IPS-20b (cell line): ENCODE results near the gene MANSC1.
A peak's percentile ranks its signal among the peaks of the same experiment; 100 is the strongest.

Experiments used
- H3K27ac ChIP-seq: one replicate; pipeline ENCODE4 v1.5.1; 2013; ENCODE audit warnings: low read length
- H3K27me3 ChIP-seq: 2 replicates; pipeline ENCODE4 v1.6.1; 2013; ENCODE audit warnings: mild to moderate bottlenecking, low read length, inconsistent platforms; ENCODE audit not compliant: insufficient read depth
- H3K36me3 ChIP-seq: 2 replicates; pipeline ENCODE4 v1.6.1; 2013; ENCODE audit warnings: low read depth, mild to moderate bottlenecking, inconsistent platforms, low read length, moderate library complexity; ENCODE audit not compliant: insufficient read depth
- H3K4me1 ChIP-seq: 2 replicates; pipeline ENCODE4 v1.6.1; 2013; ENCODE audit warnings: mild to moderate bottlenecking, control low read depth, inconsistent platforms, low read length, moderate library complexity; ENCODE audit not compliant: insufficient read depth
- H3K4me3 ChIP-seq: 2 replicates; pipeline ENCODE4 v1.5.1; 2013; ENCODE audit warnings: mild to moderate bottlenecking, low read length, inconsistent platforms
- H3K9ac ChIP-seq: 2 replicates; pipeline ENCODE4 v1.6.1; 2013; ENCODE audit warnings: low read depth, mild to moderate bottlenecking, inconsistent platforms, low read length, moderate library complexity
- H3K9me3 ChIP-seq: 2 replicates; pipeline ENCODE4 v1.6.1; 2013; ENCODE audit warnings: mild to moderate bottlenecking, low read depth, low read length, inconsistent platforms; ENCODE audit not compliant: insufficient read depth

MANSC1 gene

DNA sequence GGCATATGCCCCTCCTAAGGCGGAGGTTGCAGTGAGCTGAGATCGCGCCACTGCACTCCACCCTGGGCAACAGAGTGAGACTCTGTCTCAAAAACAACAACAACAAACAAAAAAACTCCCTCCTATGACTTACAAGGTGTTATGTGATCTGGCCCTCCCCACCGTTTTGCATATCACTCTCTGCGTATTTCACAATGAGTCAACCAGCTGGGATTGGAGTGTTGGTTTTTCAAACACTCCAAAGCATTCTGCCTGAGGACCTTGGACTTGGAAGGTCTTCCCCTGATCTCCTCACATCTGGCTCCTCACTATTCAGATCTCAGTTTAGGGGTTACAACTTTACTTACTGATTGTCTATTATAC lies 14.0 kb downstream of the MANSC1 start:
- Histone ChIP-seq H3K36me3 (no peaks in the 10 kb centered on the region), H3K4me1 (peaks cover 2% of the 10 kb centered on the region; the same call in 1 of the 2 replicates), H3K4me3 (no peak overlapping the region), H3K9ac (no peak overlapping the region), H3K27me3 (no peaks in the 10 kb centered on the region), H3K27ac (no peak overlapping the region), H3K9me3 (no peaks in the 10 kb centered on the region)

DNA sequence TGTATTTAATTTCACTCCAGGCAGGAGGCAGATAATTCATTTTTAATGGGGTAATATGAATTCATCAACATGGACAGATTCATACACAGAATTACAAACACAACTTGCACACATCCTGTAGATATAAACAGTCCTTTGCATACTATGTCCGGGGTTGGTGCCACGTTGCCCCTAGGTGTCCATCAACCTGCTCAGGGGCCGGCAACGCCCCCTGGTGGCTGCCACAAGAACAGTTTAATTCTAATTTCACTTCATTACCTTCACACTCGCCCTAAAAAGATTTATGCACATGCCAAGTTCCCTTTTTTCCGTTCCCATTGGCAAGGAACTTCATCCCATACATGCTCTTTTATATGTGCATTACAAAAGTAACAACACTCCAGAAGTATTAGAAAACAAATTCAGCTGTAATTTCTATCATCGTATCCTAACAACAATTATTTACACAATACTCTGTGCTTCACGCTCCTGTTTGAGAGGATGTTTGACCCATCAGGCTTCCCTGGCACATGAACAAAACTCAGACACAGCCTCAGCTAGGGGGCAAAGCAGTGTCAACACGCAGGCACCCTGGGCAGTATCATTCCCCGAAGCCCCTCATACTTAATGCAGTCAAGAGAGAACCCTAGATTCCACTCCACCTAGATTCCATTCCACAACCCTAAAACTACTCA lies 15.5 kb downstream of the MANSC1 start:
- H3K4me3 ChIP-seq: no peak overlapping the region
- no peaks in the 10 kb centered on the region for H3K9me3 ChIP-seq
- H3K27me3 ChIP-seq: no peaks in the 10 kb centered on the region
- no peak overlapping the region for H3K9ac ChIP-seq
- peaks cover 2% of the 10 kb centered on the region; the same call in 1 of the 2 replicates for H3K4me1 ChIP-seq
- H3K36me3 ChIP-seq: no peaks in the 10 kb centered on the region
- no peak overlapping the region for H3K27ac ChIP-seq

DNA sequence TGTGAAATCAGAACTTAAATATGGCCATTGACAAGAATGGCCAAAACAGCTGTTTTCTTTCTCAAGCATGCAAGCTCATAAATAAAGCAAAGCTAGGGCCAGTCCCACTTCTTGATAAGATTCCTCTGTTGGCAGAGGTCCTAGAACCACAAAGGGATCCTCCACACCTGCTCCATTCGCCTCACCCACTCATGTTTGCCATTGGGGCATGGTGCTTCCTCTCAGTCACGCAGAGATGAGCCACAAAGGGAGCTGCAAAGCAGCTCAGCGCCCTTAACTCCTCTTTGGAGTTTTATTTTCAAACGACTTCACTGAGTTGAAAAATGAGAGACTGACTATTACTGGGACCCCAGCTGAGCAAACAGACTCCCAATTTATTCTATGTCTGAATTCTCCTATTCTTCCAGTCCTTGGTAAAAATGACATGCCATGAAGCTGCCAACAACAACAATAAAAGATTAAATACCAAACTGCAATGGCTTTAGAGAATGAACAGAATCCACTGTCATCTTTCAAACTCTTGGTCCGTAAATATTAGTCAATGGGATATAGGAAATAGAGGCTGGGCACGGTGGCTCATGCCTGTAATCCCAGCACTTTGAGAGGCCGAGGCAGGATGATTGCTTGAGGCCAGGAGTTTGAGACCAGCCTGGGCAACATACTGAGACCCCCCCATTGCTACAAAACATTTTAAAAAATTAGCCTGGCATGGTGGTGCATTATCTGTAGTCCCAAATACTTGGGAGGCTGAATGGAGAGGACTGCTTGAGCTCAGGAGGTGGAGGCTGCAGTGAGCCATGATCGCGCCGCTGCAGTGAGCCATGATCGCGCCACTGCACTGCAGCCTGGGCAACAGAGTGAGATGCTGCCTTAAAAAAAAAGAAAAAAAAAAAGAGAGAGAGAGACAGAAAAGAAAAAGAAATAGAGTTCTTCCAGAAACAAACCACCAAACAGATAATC lies 16.4 kb downstream of the MANSC1 start:
- Histone ChIP-seq H3K9ac (no peak overlapping the region), H3K9me3 (no peaks in the 10 kb centered on the region), H3K27ac (no peak overlapping the region)

DNA sequence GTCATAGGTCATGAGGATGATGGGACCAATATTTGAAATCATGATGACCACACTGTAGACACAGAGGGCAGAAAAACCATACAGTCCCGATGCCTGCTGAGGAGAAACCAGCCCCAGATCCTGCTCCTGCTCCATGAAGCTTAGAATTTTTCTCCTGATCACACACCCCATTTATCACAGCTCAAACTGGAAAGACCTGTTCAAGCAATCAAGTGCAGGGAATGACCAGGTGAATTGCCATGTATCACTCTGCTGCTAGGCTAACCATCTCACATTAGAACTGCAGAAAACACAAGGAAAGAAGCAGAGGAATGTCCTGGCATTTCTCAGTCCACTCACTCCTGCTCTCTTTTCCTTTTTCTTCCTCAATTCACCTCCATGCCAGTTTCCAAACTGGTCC lies 18.1 kb downstream of the MANSC1 start:
- H3K9me3 ChIP-seq: no peaks in the 10 kb centered on the region
- peaks cover 2% of the 10 kb centered on the region; the same call in 1 of the 2 replicates for H3K4me1 ChIP-seq
- no peak overlapping the region for H3K27ac ChIP-seq
- no peak overlapping the region for H3K4me3 ChIP-seq
- no peaks in the 10 kb centered on the region for H3K27me3 ChIP-seq
- H3K9ac ChIP-seq: no peak overlapping the region
- no peaks in the 10 kb centered on the region for H3K36me3 ChIP-seq

More for the DNA sequence above, 16.4 kb downstream of the MANSC1 start:
- no peak overlapping the region for H3K4me3 ChIP-seq
- H3K27me3 ChIP-seq: no peaks in the 10 kb centered on the region
- H3K36me3 ChIP-seq: no peaks in the 10 kb centered on the region
- peaks cover 2% of the 10 kb centered on the region; the same call in 1 of the 2 replicates for H3K4me1 ChIP-seq

GRCh38 chr12:12331244-12331771 lies 18.7 kb downstream of the MANSC1 start:
- Histone ChIP-seq H3K4me3 (no peak overlapping the region), H3K27ac (no peak overlapping the region), H3K9me3 (no peaks in the 10 kb centered on the region), H3K27me3 (no peaks in the 10 kb centered on the region), H3K4me1 (peaks cover 2% of the 10 kb centered on the region; the same call in 1 of the 2 replicates), H3K36me3 (no peaks in the 10 kb centered on the region), H3K9ac (no peak overlapping the region)

GRCh38 chr12:12327802-12328201 lies 22.2 kb downstream of the MANSC1 start:
- Histone ChIP-seq H3K4me1 (peaks cover 2% of the 10 kb centered on the region; the same call in 1 of the 2 replicates), H3K27ac (no peak overlapping the region), H3K9ac (no peak overlapping the region), H3K36me3 (no peaks in the 10 kb centered on the region), H3K4me3 (no peak overlapping the region), H3K27me3 (no peaks in the 10 kb centered on the region), H3K9me3 (no peaks in the 10 kb centered on the region)

- no peak overlapping the region for H3K4me3 ChIP-seq
- no peaks in the 10 kb centered on the region for H3K27me3 ChIP-seq
- peaks cover under 1% of the 10 kb centered on the region; the same call in 1 of the 2 replicates for H3K4me1 ChIP-seq
- H3K9me3 ChIP-seq: no peaks in the 10 kb centered on the region
- no peak overlapping the region for H3K27ac ChIP-seq
- no peak overlapping the region for H3K9ac ChIP-seq
- no peaks in the 10 kb centered on the region for H3K36me3 ChIP-seq
Observed at GRCh38 chr12:12326262-12326661, 23.8 kb downstream of the MANSC1 start.

DNA sequence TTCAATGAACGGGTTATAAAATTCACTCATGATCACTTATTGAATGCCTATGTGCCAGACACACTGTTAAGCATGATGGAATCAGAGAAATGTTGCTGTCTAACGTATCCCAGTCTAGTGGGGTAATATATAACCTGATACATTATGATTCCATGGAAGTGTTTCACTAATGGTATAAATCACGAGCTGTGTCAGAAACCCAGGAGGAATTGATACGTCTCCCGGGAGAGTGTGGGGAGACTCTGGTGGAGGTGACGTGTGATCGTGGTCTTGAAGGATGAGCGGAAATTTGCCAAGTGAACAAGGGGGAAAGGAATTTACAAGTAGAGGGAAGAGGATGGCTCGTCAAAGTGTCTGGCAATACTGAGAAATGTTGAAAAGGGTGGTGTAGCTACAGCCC lies 26.5 kb downstream of the MANSC1 start:
- H3K9me3 ChIP-seq: no peaks in the 10 kb centered on the region
- peaks cover 9% of the 10 kb centered on the region; the same call in 1 of the 2 replicates for H3K4me1 ChIP-seq
- H3K27ac ChIP-seq: no peak overlapping the region
- no peaks in the 10 kb centered on the region for H3K36me3 ChIP-seq
- no peak overlapping the region for H3K9ac ChIP-seq
- no peak overlapping the region for H3K4me3 ChIP-seq
- no peaks in the 10 kb centered on the region for H3K27me3 ChIP-seq

- H3K4me1 ChIP-seq: peaks cover 9% of the 10 kb centered on the region; the same call in 1 of the 2 replicates
- no peaks in the 10 kb centered on the region for H3K9me3 ChIP-seq
- no peaks in the 10 kb centered on the region for H3K36me3 ChIP-seq
- H3K4me3 ChIP-seq: no peak overlapping the region
- no peak overlapping the region for H3K9ac ChIP-seq
- H3K27me3 ChIP-seq: no peaks in the 10 kb centered on the region
- no peak overlapping the region for H3K27ac ChIP-seq
Observed at GRCh38 chr12:12323118-12323517, 26.9 kb downstream of the MANSC1 start.

- H3K36me3 ChIP-seq: no peaks in the 10 kb centered on the region
- peak overlapping the region; percentile 16 for H3K27ac ChIP-seq
- no peaks in the 10 kb centered on the region for H3K9me3 ChIP-seq
- H3K9ac ChIP-seq: peak overlapping the region; percentile 3; the same call in 1 of the 2 replicates
- H3K4me1 ChIP-seq: peaks cover 9% of the 10 kb centered on the region; the same call in 1 of the 2 replicates
- peak overlapping the region; percentile 36; the same call in 1 of the 2 replicates for H3K4me3 ChIP-seq
- no peaks in the 10 kb centered on the region for H3K27me3 ChIP-seq
Observed at GRCh38 chr12:12319451-12320183, 30.4 kb downstream of the MANSC1 start.

- Histone ChIP-seq H3K9me3 (no peaks in the 10 kb centered on the region), H3K4me3 (no peak overlapping the region), H3K27me3 (no peaks in the 10 kb centered on the region), H3K4me1 (peaks cover 9% of the 10 kb centered on the region; the same call in 1 of the 2 replicates), H3K27ac (no peak overlapping the region), H3K9ac (no peak overlapping the region), H3K36me3 (no peaks in the 10 kb centered on the region)
Observed at GRCh38 chr12:12315838-12316237, 34.2 kb downstream of the MANSC1 start.
